WTC11 (cell line): ENCODE data around the gene KCNJ13.

Experiments used
- E2F5 ChIP-seq: sonication (generic); formaldehyde crosslinking; IDR thresholded peaks from 2 replicates; pipeline ENCODE4 v1.8.1; 2022; ENCODE audit warnings: mild to moderate bottlenecking, moderate library complexity, missing genetic modification reagents
- FOXJ3 ChIP-seq: sonication (generic); formaldehyde crosslinking; IDR thresholded peaks from 2 replicates; pipeline ENCODE4 v1.9.0; 2021; ENCODE audit warnings: missing genetic modification reagents, mild to moderate bottlenecking, borderline replicate concordance
- IRF1 ChIP-seq: sonication (generic); formaldehyde crosslinking; IDR thresholded peaks from 2 replicates; pipeline ENCODE4 v1.8.0; 2023; ENCODE audit warnings: missing genetic modification reagents
- JAZF1 ChIP-seq: fragments of 250-450 bp; sonication (Bioruptor Pico); IDR thresholded peaks from 2 replicates; pipeline ENCODE4 v1.9.0; 2021; ENCODE audit warnings: moderate library complexity, mild to moderate bottlenecking, inconsistent platforms
- MAX ChIP-seq: sonication (generic); formaldehyde crosslinking; IDR thresholded peaks from 2 replicates; pipeline ENCODE4 v1.8.0; 2022; ENCODE audit warnings: mild to moderate bottlenecking, missing genetic modification reagents
- NR1H2 ChIP-seq: sonication (generic); formaldehyde crosslinking; IDR thresholded peaks from 2 replicates; pipeline ENCODE4 v1.9.0; 2021; ENCODE audit warnings: mild to moderate bottlenecking, moderate library complexity, missing genetic modification reagents
- NR2C2 ChIP-seq: sonication (generic); formaldehyde crosslinking; IDR thresholded peaks from 2 replicates; pipeline ENCODE4 v1.8.0; 2022; ENCODE audit warnings: mild to moderate bottlenecking, missing genetic modification reagents
- NR3C1 ChIP-seq: sonication (generic); formaldehyde crosslinking; conservative IDR thresholded peaks from 2 replicates; pipeline ENCODE4 v1.8.1; 2023; ENCODE audit warnings: low read depth, mild to moderate bottlenecking, missing genetic modification reagents
- PREB ChIP-seq: sonication (generic); formaldehyde crosslinking; IDR thresholded peaks from 2 replicates; pipeline ENCODE4 v1.8.1; 2022; ENCODE audit warnings: mild to moderate bottlenecking, missing genetic modification reagents, moderate library complexity, borderline replicate concordance
- TP53 ChIP-seq: sonication (generic); formaldehyde crosslinking; IDR thresholded peaks from 2 replicates; pipeline ENCODE4 v1.8.1; 2023; ENCODE audit warnings: mild to moderate bottlenecking, missing genetic modification reagents
- ZNF121 ChIP-seq: sonication (generic); formaldehyde crosslinking; IDR thresholded peaks from 2 replicates; pipeline ENCODE4 v1.8.0; 2023; ENCODE audit warnings: missing genetic modification reagents
- ZNF423 ChIP-seq: fragments of 250-450 bp; sonication (Bioruptor Pico); IDR thresholded peaks from 2 replicates; pipeline ENCODE4 v2.1.2; 2022; ENCODE audit warnings: mild to moderate bottlenecking, moderate library complexity
- ZNF512 ChIP-seq: sonication (generic); formaldehyde crosslinking; IDR thresholded peaks from 2 replicates; pipeline ENCODE4 v1.8.1; 2022; ENCODE audit warnings: missing genetic modification reagents, borderline replicate concordance
- TF ChIP-seq, protein P1 (sequence below): fragments of 200-600 bp; IDR thresholded peaks from 2 replicates; pipeline ENCODE4 v1.8.0; 2022; ENCODE audit warnings: antibody characterized with exemption

DNA sequence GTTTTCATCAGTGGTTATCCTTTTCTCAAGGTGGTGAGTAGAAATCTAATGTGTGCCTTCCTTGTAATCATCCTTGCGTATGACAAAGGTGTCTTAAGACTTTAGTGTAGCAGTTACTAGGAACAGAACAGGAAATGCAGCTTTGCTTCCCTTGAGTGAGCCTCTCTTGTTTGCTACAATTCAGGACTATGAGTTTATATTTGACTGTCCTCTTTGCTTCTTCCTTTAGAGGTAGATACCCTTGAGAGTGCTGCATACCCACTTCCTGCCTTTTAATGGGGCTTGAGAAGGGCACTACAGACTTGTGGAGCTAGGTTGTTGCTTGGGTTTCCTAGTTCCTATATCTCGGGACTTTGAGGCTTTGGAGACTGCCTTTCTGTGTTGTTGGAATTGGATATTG lies 3.8 kb downstream of the KCNJ13 start:
- TF ChIP-seq MAX (CRISPR knock-in tag) (no peak), ZNF512 (no peak), ZNF121 (CRISPR knock-in tag) (no peak), ZNF423 (no peak), JAZF1 (no peak), E2F5 (no peak), TP53 (no peak), NR3C1 (CRISPR knock-in tag) (no peak), NR2C2 (CRISPR knock-in tag) (no peak), IRF1 (CRISPR knock-in tag) (no peak), NR1H2 (CRISPR knock-in tag) (no peak), FOXJ3 (CRISPR knock-in tag) (no peak), PREB (no peak)
- TF ChIP-seq, protein P1, sequence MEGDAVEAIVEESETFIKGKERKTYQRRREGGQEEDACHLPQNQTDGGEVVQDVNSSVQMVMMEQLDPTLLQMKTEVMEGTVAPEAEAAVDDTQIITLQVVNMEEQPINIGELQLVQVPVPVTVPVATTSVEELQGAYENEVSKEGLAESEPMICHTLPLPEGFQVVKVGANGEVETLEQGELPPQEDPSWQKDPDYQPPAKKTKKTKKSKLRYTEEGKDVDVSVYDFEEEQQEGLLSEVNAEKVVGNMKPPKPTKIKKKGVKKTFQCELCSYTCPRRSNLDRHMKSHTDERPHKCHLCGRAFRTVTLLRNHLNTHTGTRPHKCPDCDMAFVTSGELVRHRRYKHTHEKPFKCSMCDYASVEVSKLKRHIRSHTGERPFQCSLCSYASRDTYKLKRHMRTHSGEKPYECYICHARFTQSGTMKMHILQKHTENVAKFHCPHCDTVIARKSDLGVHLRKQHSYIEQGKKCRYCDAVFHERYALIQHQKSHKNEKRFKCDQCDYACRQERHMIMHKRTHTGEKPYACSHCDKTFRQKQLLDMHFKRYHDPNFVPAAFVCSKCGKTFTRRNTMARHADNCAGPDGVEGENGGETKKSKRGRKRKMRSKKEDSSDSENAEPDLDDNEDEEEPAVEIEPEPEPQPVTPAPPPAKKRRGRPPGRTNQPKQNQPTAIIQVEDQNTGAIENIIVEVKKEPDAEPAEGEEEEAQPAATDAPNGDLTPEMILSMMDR: no peak
